GM12872 (cell line): ENCODE data around the gene IQSEC3.

Experiments
- TF ChIP-seq, protein P1 (sequence below): IDR thresholded peaks from 3 replicates; pipeline ENCODE4 v1.5.1; 2011; ENCODE audit warnings: low read depth, mild to moderate bottlenecking, low read length, moderate library complexity; ENCODE audit not compliant: insufficient read depth

Gene IQSEC3

DNA sequence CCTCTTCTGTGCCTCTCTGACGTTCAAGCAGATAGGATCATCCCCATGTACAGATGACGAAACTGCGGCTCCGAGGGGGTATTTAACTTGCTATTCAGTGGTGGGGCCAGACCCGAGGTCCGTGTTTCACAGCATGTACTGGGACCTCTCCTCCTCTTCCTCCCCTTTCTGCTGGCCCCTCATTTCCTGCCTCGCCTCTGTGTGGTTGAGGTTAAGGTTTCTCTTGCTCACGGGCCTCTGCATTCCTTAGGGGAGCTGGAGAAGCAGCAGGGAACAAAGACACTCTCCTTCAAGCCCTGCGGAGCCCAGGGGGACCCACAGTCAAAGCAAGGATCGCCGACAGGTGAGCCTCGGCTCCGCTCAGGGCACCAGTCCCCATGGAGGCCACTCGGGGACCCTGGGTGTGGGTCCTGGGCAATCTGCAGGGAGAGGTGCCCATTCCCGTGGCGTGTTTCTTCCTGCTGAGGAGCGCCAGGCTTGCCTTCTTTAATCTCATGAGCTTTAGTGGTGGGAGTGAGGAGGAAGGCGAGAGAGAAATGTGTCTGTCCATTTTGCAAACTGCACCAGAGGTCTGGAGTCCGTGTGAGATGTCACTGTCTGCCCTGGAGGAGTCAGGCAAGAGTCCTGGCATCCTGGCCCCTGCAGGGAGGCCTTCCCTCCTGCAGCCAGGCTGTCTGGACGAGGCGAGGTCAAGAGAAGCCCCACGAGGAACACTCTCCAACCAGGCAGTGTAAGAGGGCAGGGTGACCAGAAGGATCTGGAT is 102.4 kb downstream of the IQSEC3 start:
- TF ChIP-seq, protein P1, sequence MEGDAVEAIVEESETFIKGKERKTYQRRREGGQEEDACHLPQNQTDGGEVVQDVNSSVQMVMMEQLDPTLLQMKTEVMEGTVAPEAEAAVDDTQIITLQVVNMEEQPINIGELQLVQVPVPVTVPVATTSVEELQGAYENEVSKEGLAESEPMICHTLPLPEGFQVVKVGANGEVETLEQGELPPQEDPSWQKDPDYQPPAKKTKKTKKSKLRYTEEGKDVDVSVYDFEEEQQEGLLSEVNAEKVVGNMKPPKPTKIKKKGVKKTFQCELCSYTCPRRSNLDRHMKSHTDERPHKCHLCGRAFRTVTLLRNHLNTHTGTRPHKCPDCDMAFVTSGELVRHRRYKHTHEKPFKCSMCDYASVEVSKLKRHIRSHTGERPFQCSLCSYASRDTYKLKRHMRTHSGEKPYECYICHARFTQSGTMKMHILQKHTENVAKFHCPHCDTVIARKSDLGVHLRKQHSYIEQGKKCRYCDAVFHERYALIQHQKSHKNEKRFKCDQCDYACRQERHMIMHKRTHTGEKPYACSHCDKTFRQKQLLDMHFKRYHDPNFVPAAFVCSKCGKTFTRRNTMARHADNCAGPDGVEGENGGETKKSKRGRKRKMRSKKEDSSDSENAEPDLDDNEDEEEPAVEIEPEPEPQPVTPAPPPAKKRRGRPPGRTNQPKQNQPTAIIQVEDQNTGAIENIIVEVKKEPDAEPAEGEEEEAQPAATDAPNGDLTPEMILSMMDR, result no peak

DNA sequence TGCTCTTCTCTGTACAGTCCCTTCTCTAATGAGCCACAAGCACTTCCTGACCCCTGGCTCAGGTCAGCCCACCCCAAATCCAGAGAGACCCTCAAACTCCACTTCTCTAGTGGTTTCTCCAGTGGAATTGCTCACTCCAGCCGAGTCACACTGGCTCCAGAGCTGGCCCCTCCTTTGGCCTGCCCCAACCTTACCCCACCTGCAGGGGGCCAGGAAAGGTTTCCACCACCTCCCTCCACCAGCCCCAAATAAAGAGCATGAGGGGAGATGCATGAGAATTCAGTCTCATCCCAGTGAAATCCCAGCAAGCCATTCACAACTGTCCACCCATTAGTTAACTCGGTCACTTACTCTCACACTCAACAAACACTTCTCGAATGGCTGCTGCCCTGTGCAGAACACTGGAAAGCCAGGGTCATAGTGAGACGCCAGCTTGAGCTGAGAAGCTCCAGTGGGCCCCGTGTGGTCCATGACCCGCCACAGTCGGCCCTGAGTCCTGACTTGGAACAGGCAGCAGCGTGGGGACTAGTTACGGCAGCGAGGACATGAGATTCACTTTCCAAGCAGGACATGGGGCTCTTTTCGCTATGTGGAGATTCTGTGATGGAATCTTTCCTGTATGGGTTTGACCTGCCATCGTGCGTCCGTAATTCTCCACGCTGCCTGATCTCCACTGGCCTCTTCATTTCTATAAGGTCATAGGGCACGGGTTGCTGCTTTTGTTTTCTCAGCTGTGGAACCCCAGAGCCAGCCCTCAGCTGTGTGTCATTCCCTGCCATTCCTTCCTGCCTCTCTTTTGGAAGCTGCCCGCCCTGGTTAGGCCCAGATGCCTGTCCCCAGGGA is 103.2 kb downstream of the IQSEC3 start:
- TF ChIP-seq, protein P1, result peak; percentile 38; the same call in 1 of the 3 replicates

DNA sequence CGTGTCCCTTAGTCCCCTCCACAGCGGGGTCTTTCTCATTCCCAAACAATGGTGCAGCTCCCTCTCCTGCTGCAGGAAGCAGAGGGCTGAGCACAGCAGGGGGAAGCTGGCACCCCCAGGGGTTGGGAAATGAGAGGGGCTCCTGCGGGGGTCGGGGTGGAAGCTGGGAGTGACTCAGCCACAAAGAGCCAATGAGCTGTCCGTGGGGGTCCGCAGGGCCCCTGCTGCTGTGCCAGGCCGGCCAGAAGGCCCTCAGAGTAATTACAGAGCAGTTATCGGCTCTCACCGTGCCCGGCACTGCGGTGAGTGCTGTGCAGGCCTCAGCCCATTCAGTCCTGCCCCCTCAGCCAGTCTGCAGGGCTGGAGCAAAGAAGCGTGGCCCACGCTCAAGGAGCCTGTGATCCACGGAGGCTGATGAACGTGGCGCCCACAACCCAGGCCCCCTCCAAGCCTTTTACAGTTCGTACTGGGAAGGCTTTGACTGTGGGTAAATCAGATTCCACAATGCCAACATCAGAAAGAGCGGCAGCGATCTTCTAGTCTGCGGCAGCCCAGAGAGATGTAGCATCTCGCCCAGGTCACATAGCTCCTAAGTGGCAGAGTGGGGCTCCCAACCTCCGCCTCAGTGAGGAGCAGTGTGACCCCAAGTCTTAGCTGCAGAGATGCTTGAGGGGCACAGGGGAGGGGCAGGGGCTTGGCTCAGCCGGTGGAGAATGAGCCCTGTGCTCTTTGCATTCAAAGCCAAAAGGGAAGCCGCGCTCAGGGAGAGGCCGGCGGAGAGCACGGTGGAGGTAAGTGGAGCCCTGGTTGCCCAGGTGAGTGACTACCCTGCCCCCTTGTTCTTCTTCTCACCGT is 104.0 kb downstream of the IQSEC3 start:
- TF ChIP-seq, protein P1, result no peak

DNA sequence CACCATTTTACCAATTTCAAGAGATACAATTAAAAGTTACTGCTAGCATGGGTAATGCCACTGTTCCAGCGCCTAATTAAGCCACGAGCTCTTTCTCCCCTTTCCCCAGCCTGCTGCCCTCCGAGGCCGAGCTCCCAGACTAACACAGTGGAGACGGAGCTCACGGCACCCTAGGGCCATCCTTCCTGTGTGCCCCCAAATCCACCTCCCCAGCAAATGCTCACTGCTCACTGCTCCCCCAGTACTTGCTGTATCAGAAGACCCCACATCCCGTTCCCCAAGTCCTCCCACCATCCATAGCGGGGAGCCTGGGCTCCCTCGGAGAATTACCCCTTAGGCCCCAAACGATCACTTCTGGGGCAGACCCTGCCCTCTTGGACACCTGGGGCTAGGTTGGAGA is 104.7 kb downstream of the IQSEC3 start:
- TF ChIP-seq, protein P1, result no peak

DNA sequence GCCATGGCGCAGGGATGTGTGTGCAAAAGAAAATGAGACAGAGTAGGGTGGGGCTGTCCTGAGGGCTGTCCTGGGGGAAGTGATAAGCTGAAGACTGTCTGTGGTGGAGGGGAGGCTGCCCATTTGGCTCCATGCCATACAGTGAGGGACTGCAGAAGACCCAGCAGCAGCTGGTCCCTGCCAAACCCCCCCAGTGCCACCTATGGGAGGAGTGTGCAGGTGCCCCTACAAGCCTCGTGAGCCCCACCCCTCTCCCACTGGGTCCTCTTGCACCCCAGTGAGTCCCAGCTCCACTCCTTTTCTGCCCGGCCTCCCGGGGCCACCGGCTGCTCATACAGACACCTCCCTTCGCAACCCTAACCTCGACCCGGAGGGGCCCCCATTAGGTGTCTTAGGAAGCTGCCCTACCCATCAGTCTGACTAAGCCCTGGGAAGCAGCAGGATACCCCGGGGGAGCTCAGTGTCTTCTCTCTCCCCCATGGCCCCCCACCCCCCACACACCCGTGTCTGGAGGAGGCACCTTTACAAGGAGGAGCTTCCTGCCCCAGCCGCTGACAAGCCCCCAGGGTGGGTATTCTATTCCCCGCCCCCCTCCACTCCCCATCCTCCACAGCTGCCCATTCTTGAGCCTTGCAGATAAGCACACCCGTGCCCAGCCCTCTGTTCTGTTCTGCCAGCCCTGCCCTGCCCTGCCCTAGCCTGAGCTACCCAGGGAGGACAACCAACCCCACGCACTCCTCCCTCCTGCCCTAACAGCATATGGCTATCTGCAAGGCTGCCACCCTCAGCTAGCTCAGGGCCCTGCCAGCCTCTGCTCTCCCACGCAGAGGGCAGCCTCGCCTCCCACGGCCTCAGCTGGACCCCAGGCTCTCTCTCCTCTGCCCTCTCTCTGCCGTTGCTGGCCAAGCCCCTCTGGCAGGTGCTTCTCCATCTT is 105.4 kb downstream of the IQSEC3 start:
- TF ChIP-seq, protein P1, result no peak

DNA sequence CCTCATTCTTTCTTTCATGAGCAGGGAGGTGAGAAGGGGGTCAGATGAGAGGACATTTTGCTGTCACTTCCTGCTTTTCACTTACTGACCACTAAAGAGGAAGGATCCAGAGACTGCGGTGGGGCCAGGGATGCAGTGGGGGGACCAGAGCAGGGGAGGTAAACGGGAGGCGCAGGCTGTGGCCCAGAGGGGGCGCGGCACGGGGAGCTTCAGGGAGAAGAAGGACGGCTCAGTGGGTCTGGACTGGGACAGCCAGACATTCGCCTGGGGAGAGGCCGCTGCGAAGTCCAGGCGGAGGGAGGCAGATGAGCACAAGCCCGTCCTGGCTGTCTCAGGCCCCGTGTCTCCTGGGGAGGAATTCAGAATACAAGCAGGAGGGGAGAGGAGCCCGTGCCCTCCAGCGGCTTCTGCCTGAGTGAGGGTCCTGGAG is 106.2 kb downstream of the IQSEC3 start:
- TF ChIP-seq, protein P1, result no peak
